Stomach smooth muscle (tissue), 2 donors: ENCODE data around the gene FANK1.
"Not testable (repeated sequence)": the region's sequence is repeated elsewhere in the genome, so short reads cannot be mapped to it uniquely, and the experiment has no call there.

Source experiments
- H3K27ac ChIP-seq: one replicate; pipeline ENCODE4 v1.7.0; 2013; ENCODE audit warnings: mild to moderate bottlenecking, low read length, inconsistent platforms
- H3K27me3 ChIP-seq, 2 donors: one replicate each; pipeline ENCODE4 v1.7.0; 2013; ENCODE audit warnings: low read length in 2 of 2; ENCODE audit not compliant: insufficient read depth in 2 of 2, control insufficient read depth in 1 of 2
- H3K36me3 ChIP-seq, 2 donors: one replicate each; pipeline ENCODE4 v1.7.0; 2013; ENCODE audit warnings: low read length in 2 of 2; ENCODE audit not compliant: control insufficient read depth in 2 of 2, insufficient read depth in 2 of 2
- H3K4me1 ChIP-seq: one replicate; pipeline ENCODE4 v1.7.0; 2013; ENCODE audit warnings: low read length; ENCODE audit not compliant: control insufficient read depth, insufficient read depth
- H3K4me3 ChIP-seq, 2 donors: one replicate each; pipeline ENCODE4 v1.7.0; 2013; ENCODE audit warnings: low read length in 2 of 2
- H3K9ac ChIP-seq, 2 donors: one replicate each; pipeline ENCODE4 v1.7.0; 2013; ENCODE audit warnings: low read length in 2 of 2, mild to moderate bottlenecking in 1 of 2
- H3K9me3 ChIP-seq, 2 donors: one replicate each; pipeline ENCODE4 v1.7.0; 2013; ENCODE audit warnings: low read length in 2 of 2; ENCODE audit not compliant: control insufficient read depth in 2 of 2
- donor health status: healthy.
- donor health status: Pancreatic carcinoma.

Gene FANK1

GRCh38 chr10:125936331-125936730 is 40.0 kb downstream of the FANK1 start:
- no peaks in the 10 kb centered on the region for H3K27me3 ChIP-seq
- no peaks in the 10 kb centered on the region for H3K9me3 ChIP-seq
- H3K36me3 ChIP-seq = no peaks in the 10 kb centered on the region

GRCh38 chr10:125940515-125940914 is 44.2 kb downstream of the FANK1 start:
- no peak overlapping the region for H3K9ac ChIP-seq
- H3K27ac ChIP-seq = no peak overlapping the region
- H3K4me1 ChIP-seq = no peaks in the 10 kb centered on the region
- no peak overlapping the region for H3K4me3 ChIP-seq
- H3K9me3 ChIP-seq = no peaks in the 10 kb centered on the region
- no peaks in the 10 kb centered on the region for H3K27me3 ChIP-seq
- H3K36me3 ChIP-seq = no peaks in the 10 kb centered on the region

More at GRCh38 chr10:125936331-125936730, 40.0 kb downstream of the FANK1 start:
- Histone ChIP-seq H3K27ac (no peak overlapping the region), H3K9ac (no peak overlapping the region), H3K4me3 (no peak overlapping the region), H3K4me1 (no peaks in the 10 kb centered on the region)

- Histone ChIP-seq H3K4me3 (no peak overlapping the region), H3K9me3 (peaks cover 10 to 18% of the 10 kb centered on the region in 2 donors), H3K36me3 (no peaks in the 10 kb centered on the region), H3K27ac (no peak overlapping the region), H3K9ac (no peak overlapping the region), H3K27me3 (no peaks in the 10 kb centered on the region), H3K4me1 (no peaks in the 10 kb centered on the region)
Observed at GRCh38 chr10:125951290-125951689, 54.9 kb downstream of the FANK1 start.

- H3K4me3 ChIP-seq = no peak overlapping the region
- no peaks in the 10 kb centered on the region for H3K36me3 ChIP-seq
- H3K9me3 ChIP-seq = peaks cover 10 to 18% of the 10 kb centered on the region in 2 donors
- no peak overlapping the region for H3K9ac ChIP-seq
- H3K4me1 ChIP-seq = no peaks in the 10 kb centered on the region
- H3K27ac ChIP-seq = no peak overlapping the region
- no peaks in the 10 kb centered on the region for H3K27me3 ChIP-seq
Observed at GRCh38 chr10:125953778-125954385, 57.5 kb downstream of the FANK1 start.

- Histone ChIP-seq H3K9me3 (peaks cover 10 to 18% of the 10 kb centered on the region in 2 donors), H3K4me3 (no peak overlapping the region), H3K27ac (no peak overlapping the region), H3K4me1 (no peaks in the 10 kb centered on the region), H3K27me3 (no peaks in the 10 kb centered on the region), H3K36me3 (no peaks in the 10 kb centered on the region), H3K9ac (no peak overlapping the region)
Observed at GRCh38 chr10:125955766-125956165, 59.4 kb downstream of the FANK1 start.

- Histone ChIP-seq H3K27ac (no peak overlapping the region), H3K4me3 (no peak overlapping the region), H3K27me3 (no peaks in the 10 kb centered on the region), H3K9ac (no peak overlapping the region), H3K4me1 (no peaks in the 10 kb centered on the region), H3K9me3 (peaks cover 0 to 5% of the 10 kb centered on the region in 2 donors), H3K36me3 (no peaks in the 10 kb centered on the region)
Observed at GRCh38 chr10:125961743-125962142, 65.4 kb downstream of the FANK1 start.

- H3K4me1 ChIP-seq = no peaks in the 10 kb centered on the region
- H3K9me3 ChIP-seq = peaks cover 0 to 5% of the 10 kb centered on the region in 2 donors
Observed at GRCh38 chr10:125962200-125962599, 65.8 kb downstream of the FANK1 start.

GRCh38 chr10:125964558-125964957 is 68.2 kb downstream of the FANK1 start:
- Histone ChIP-seq H3K4me1 (no peaks in the 10 kb centered on the region), H3K9me3 (peaks cover 0 to 5% of the 10 kb centered on the region in 2 donors), H3K9ac (no peak overlapping the region), H3K27me3 (no peaks in the 10 kb centered on the region), H3K36me3 (no peaks in the 10 kb centered on the region), H3K27ac (no peak overlapping the region), H3K4me3 (no peak overlapping the region)

More at GRCh38 chr10:125962200-125962599, 65.8 kb downstream of the FANK1 start:
- Histone ChIP-seq H3K9ac (no peak overlapping the region), H3K4me3 (no peak overlapping the region), H3K27ac (no peak overlapping the region), H3K36me3 (no peaks in the 10 kb centered on the region), H3K27me3 (no peaks in the 10 kb centered on the region)

GRCh38 chr10:125967533-125967932 is 71.2 kb downstream of the FANK1 start:
- Histone ChIP-seq H3K4me3 (no peak overlapping the region), H3K4me1 (no peaks in the 10 kb centered on the region), H3K9ac (no peak overlapping the region), H3K27ac (no peak overlapping the region), H3K27me3 (no peaks in the 10 kb centered on the region), H3K36me3 (no peaks in the 10 kb centered on the region), H3K9me3 (no peaks in the 10 kb centered on the region)

- not testable (repeated sequence) for H3K27me3 ChIP-seq, H3K9me3 ChIP-seq, H3K4me3 ChIP-seq, H3K36me3 ChIP-seq, H3K4me1 ChIP-seq, H3K27ac ChIP-seq, H3K9ac ChIP-seq
Observed at GRCh38 chr10:125970077-125970630, 73.8 kb downstream of the FANK1 start.

GRCh38 chr10:125976960-125977605 is 80.7 kb downstream of the FANK1 start:
- Histone ChIP-seq H3K4me1 (no peaks in the 10 kb centered on the region), H3K4me3 (no peak overlapping the region), H3K27ac (no peak overlapping the region)

More at GRCh38 chr10:125976960-125977605, 80.7 kb downstream of the FANK1 start:
- Histone ChIP-seq H3K9ac (no peak overlapping the region), H3K27me3 (no peaks in the 10 kb centered on the region), H3K9me3 (no peaks in the 10 kb centered on the region), H3K36me3 (no peaks in the 10 kb centered on the region)
